GM12865 (cell line): ENCODE results near the gene KATNB1.

ENCODE experiments used
- DNase-seq: peaks from one replicate; pipeline ENCODE4 v3.0.0; 2010; ENCODE audit warnings: low read depth
- H3K4me3 ChIP-seq: 2 replicates; pipeline ENCODE4 v1.5.1; 2011; ENCODE audit warnings: mild to moderate bottlenecking, low read depth, low read length, control low read depth
- CTCF ChIP-seq: IDR thresholded peaks from 2 replicates; pipeline ENCODE4 v1.5.1; 2011; ENCODE audit warnings: low read length, control low read depth, low read depth, inconsistent platforms; ENCODE audit not compliant: insufficient read depth; ENCODE audit errors: missing control alignments

Gene KATNB1

GRCh38 chr16:57764341-57765159 is 29.0 kb downstream of the KATNB1 start:
- peak; percentile 69 for DNase-seq
- no peak overlapping the region for H3K4me3 ChIP-seq
- TF ChIP-seq CTCF, result no peak

- DNase-seq, result no peak
- no peak overlapping the region for H3K4me3 ChIP-seq
- TF ChIP-seq CTCF, result no peak
These were observed 29.7 kb downstream of the KATNB1 start for GRCh38 chr16:57765160-57765728.

GRCh38 chr16:57766714-57767348 is 31.3 kb downstream of the KATNB1 start:
- TF ChIP-seq CTCF, result no peak
- no peak for DNase-seq

GRCh38 chr16:57769541-57770145 is 34.1 kb downstream of the KATNB1 start:
- DNase-seq, result no peak

More at GRCh38 chr16:57766714-57767348, 31.3 kb downstream of the KATNB1 start:
- H3K4me3 ChIP-seq, result no peak overlapping the region

GRCh38 chr16:57770361-57770760 is 34.8 kb downstream of the KATNB1 start:
- TF ChIP-seq CTCF, result no peak
- DNase-seq, result no peak
- H3K4me3 ChIP-seq, result no peak overlapping the region

More at GRCh38 chr16:57769541-57770145, 34.1 kb downstream of the KATNB1 start:
- TF ChIP-seq CTCF, result no peak
- no peak overlapping the region for H3K4me3 ChIP-seq

- no peak overlapping the region for H3K4me3 ChIP-seq
- no peak for TF ChIP-seq CTCF
- DNase-seq, result no peak
These were observed 35.7 kb downstream of the KATNB1 start for GRCh38 chr16:57771141-57771785.
